ENCODE data around the gene PCDHGB3.

- TF ChIP-seq POLR2A (IDR thresholded peaks at IDR 0.05), result no peak
- TF ChIP-seq, protein P1, sequence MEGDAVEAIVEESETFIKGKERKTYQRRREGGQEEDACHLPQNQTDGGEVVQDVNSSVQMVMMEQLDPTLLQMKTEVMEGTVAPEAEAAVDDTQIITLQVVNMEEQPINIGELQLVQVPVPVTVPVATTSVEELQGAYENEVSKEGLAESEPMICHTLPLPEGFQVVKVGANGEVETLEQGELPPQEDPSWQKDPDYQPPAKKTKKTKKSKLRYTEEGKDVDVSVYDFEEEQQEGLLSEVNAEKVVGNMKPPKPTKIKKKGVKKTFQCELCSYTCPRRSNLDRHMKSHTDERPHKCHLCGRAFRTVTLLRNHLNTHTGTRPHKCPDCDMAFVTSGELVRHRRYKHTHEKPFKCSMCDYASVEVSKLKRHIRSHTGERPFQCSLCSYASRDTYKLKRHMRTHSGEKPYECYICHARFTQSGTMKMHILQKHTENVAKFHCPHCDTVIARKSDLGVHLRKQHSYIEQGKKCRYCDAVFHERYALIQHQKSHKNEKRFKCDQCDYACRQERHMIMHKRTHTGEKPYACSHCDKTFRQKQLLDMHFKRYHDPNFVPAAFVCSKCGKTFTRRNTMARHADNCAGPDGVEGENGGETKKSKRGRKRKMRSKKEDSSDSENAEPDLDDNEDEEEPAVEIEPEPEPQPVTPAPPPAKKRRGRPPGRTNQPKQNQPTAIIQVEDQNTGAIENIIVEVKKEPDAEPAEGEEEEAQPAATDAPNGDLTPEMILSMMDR (IDR thresholded peaks at IDR 0.05), result no peak
Observed at GRCh38 chr5:141384471-141385267, 14.6 kb downstream of the PCDHGB3 start.
